Ishikawa (cell line): ENCODE results near the gene NTRK1.
A peak's percentile ranks its signal among the peaks of the same experiment; 100 is the strongest.

Source experiments
- CEBPB ChIP-seq: IDR thresholded peaks from 2 replicates; pipeline ENCODE4 v1.6.1; 2012
- CREB1 ChIP-seq: IDR thresholded peaks from 2 replicates; pipeline ENCODE4 v1.6.1; 2012; ENCODE audit warnings: low read depth
- EGR1 ChIP-seq: IDR thresholded peaks from 2 replicates; pipeline ENCODE4 v1.6.1; 2012
- EP300 ChIP-seq: IDR thresholded peaks from 2 replicates; pipeline ENCODE4 v1.6.1; 2012; ENCODE audit warnings: borderline replicate concordance
- FOXM1 ChIP-seq: IDR thresholded peaks from 2 replicates; pipeline ENCODE4 v1.6.1; 2012; ENCODE audit warnings: low read depth, borderline replicate concordance
- NFIC ChIP-seq: IDR thresholded peaks from 2 replicates; pipeline ENCODE4 v1.6.1; 2012
- RAD21 ChIP-seq: IDR thresholded peaks from 2 replicates; pipeline ENCODE4 v1.6.1; 2012; ENCODE audit warnings: low read depth
- REST ChIP-seq: IDR thresholded peaks from 2 replicates; pipeline ENCODE4 v1.6.1; 2012; ENCODE audit warnings: low read depth, mild to moderate bottlenecking
- TAF1 ChIP-seq: IDR thresholded peaks from 2 replicates; pipeline ENCODE4 v1.6.1; 2012; ENCODE audit warnings: low read depth, mild to moderate bottlenecking
- TCF12 ChIP-seq: IDR thresholded peaks from 2 replicates; pipeline ENCODE4 v1.6.1; 2012; ENCODE audit warnings: low read depth
- TEAD4 ChIP-seq: IDR thresholded peaks from 2 replicates; pipeline ENCODE4 v1.6.1; 2012
- USF1 ChIP-seq: IDR thresholded peaks from 2 replicates; pipeline ENCODE4 v1.6.1; 2012
- YY1 ChIP-seq: IDR thresholded peaks from 2 replicates; pipeline ENCODE4 v1.6.1; 2012; ENCODE audit warnings: low read depth
- ZBTB7A ChIP-seq: IDR thresholded peaks from 2 replicates; pipeline ENCODE4 v1.6.1; 2012; ENCODE audit warnings: low read depth
- TF ChIP-seq, protein P1 (sequence below): IDR thresholded peaks from 2 replicates; pipeline ENCODE4 v1.6.1; 2012

NTRK1 gene

GRCh38 chr1:156895927-156896326, 35.3 kb downstream of the NTRK1 start:
- no peak for TF ChIP-seq ZBTB7A
- TF ChIP-seq YY1: no peak
- TF ChIP-seq, protein P1, sequence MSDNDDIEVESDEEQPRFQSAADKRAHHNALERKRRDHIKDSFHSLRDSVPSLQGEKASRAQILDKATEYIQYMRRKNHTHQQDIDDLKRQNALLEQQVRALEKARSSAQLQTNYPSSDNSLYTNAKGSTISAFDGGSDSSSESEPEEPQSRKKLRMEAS: no peak
- no peak for TF ChIP-seq NFIC
- no peak for TF ChIP-seq TEAD4
- no peak for TF ChIP-seq TCF12
- no peak for TF ChIP-seq EP300
- no peak for TF ChIP-seq EGR1
- TF ChIP-seq TAF1: no peak
- TF ChIP-seq REST: no peak
- TF ChIP-seq CEBPB: no peak

- TF ChIP-seq TAF1: no peak
- no peak for TF ChIP-seq YY1
- peak; percentile 75 for TF ChIP-seq TEAD4
- TF ChIP-seq NFIC: 0 out of 2 replicates have a peak, but pooled peaks have one; percentile 26
- TF ChIP-seq RAD21: no peak
- TF ChIP-seq TCF12: peak; percentile 23; the same call in 1 of the 2 replicates
Measured at GRCh38 chr1:156896490-156897033, 35.9 kb downstream of the NTRK1 start.

DNA sequence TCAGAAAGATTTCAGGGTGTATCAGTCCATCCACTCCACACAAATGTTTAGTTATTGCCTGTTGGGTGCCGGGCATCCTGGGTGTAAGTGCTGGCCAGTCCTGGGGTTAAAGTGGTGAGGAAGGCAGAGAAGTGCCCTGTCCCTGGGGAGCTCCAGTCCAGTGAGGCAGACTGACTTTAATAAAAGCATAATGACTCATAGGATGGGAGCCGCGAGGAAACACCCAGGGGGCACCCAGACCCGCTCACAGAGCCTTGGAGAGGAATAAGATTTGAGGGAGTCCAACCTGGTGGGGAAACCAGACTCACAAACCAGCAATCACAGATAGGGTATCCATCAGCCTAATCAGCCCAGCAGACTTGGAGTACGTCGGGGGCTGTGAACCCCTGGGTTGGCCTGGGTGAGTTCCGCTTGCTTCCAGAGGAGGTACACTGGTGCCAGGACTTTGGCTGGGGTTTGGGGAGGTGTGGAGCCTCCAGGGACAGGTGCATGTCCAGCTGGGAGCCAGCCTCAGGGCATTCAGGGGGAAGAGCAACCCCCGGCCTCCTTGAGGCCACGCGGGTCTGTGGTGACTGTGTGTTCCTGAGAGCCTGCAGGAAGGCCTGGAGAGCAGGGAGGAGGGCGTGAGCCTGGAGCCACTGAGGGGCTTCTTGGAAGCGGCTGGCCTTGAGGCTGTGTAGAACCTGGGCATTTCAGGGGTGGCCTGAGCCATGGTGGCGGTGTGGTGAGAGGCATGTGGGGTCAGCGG, 36.6 kb downstream of the NTRK1 start:
- TF ChIP-seq EP300 (no peak), YY1 (no peak), ZBTB7A (no peak)

- TF ChIP-seq CEBPB: no peak
- TF ChIP-seq CREB1: no peak
- no peak for TF ChIP-seq EGR1
- no peak for TF ChIP-seq FOXM1
- no peak for TF ChIP-seq YY1
- TF ChIP-seq TCF12: no peak
- TF ChIP-seq NFIC: no peak
- TF ChIP-seq TAF1: no peak
- TF ChIP-seq TEAD4: no peak
- TF ChIP-seq, protein P1: no peak
- no peak for TF ChIP-seq USF1
Measured at GRCh38 chr1:156898161-156898566, 37.5 kb downstream of the NTRK1 start.

- TF ChIP-seq CREB1 (no peak), NFIC (no peak), REST (no peak), EGR1 (no peak), CEBPB (no peak), YY1 (no peak), FOXM1 (no peak), USF1 (no peak), TCF12 (no peak), EP300 (no peak), RAD21 (no peak), TAF1 (no peak), TEAD4 (no peak), ZBTB7A (no peak)
- TF ChIP-seq, protein P1: no peak
Measured at GRCh38 chr1:156898971-156899664, 38.5 kb downstream of the NTRK1 start.
